Trophoblast cell (in vitro differentiated cells and primary cell): ENCODE results near the gene RPL11.
A peak's percentile ranks its signal among the peaks of the same experiment; 100 is the strongest.
"Not testable (repeated sequence)": the region's sequence is repeated elsewhere in the genome, so short reads cannot be mapped to it uniquely, and the experiment has no call there.

Experiments used
- DNase-seq, 2 donors: peaks; one replicate each; pipeline ENCODE4 v3.0.0-alpha.2; 2016
- H2AFZ ChIP-seq: 2 replicates; pipeline ENCODE4 v1.6.1; 2013; ENCODE audit warnings: low read length, moderate library complexity, mild to moderate bottlenecking; ENCODE audit not compliant: insufficient read depth, poor library complexity
- H2AK5ac ChIP-seq: 2 replicates; pipeline ENCODE4 v1.6.1; 2013; ENCODE audit warnings: mild to moderate bottlenecking, low read length
- H2BK120ac ChIP-seq: 2 replicates; pipeline ENCODE4 v1.6.1; 2013; ENCODE audit warnings: low read length, mild to moderate bottlenecking, moderate library complexity; ENCODE audit not compliant: insufficient read depth, poor library complexity
- H2BK12ac ChIP-seq: 2 replicates; pipeline ENCODE4 v1.6.1; 2013; ENCODE audit warnings: mild to moderate bottlenecking, low read length, moderate library complexity
- H2BK5ac ChIP-seq: 2 replicates; pipeline ENCODE4 v1.6.1; 2013; ENCODE audit warnings: low read length, low read depth, moderate library complexity, mild to moderate bottlenecking; ENCODE audit not compliant: poor library complexity
- H3K14ac ChIP-seq: 2 replicates; pipeline ENCODE4 v1.6.1; 2013; ENCODE audit warnings: mild to moderate bottlenecking, low read length
- H3K18ac ChIP-seq: 2 replicates; pipeline ENCODE4 v1.6.1; 2013; ENCODE audit warnings: mild to moderate bottlenecking, low read length
- H3K23ac ChIP-seq: 2 replicates; pipeline ENCODE4 v1.6.1; 2013; ENCODE audit warnings: low read length
- H3K27ac ChIP-seq: 2 replicates; pipeline ENCODE4 v1.5.1; 2013; ENCODE audit warnings: low read depth, mild to moderate bottlenecking, inconsistent platforms, low read length, moderate library complexity
- H3K27me3 ChIP-seq: 2 replicates; pipeline ENCODE4 v1.6.1; 2013; ENCODE audit warnings: inconsistent platforms, mild to moderate bottlenecking, low read length, moderate library complexity; ENCODE audit not compliant: insufficient read depth
- H3K36me3 ChIP-seq, 2 experiments: 1 replicate in 1 of 2; 2 replicates in 1 of 2; pipeline ENCODE4 v1.6.1; 2013; ENCODE audit warnings: low read length in 2 of 2, mild to moderate bottlenecking in 2 of 2, moderate library complexity in 1 of 2; ENCODE audit not compliant: insufficient read depth in 2 of 2, control insufficient read depth in 1 of 2
- H3K4ac ChIP-seq: 2 replicates; pipeline ENCODE4 v1.6.1; 2013; ENCODE audit warnings: low read depth, mild to moderate bottlenecking, low read length, moderate library complexity
- H3K4me1 ChIP-seq, 2 experiments: 1 replicate in 1 of 2; 2 replicates in 1 of 2; pipeline ENCODE4 v1.6.1; 2013; ENCODE audit warnings: low read length in 2 of 2, mild to moderate bottlenecking in 2 of 2, moderate library complexity in 1 of 2; ENCODE audit not compliant: insufficient read depth in 2 of 2, control insufficient read depth in 1 of 2
- H3K4me2 ChIP-seq: 2 replicates; pipeline ENCODE4 v1.6.1; 2013; ENCODE audit warnings: inconsistent platforms, mild to moderate bottlenecking, low read length, moderate library complexity
- H3K4me3 ChIP-seq: 2 replicates; pipeline ENCODE4 v1.5.1; 2013; ENCODE audit warnings: mild to moderate bottlenecking, low read depth, low read length, inconsistent platforms
- H3K79me1 ChIP-seq: one replicate; pipeline ENCODE4 v1.6.1; 2013; ENCODE audit warnings: low read length
- H3K79me2 ChIP-seq: 2 replicates; pipeline ENCODE4 v1.6.1; 2013; ENCODE audit warnings: low read length, mild to moderate bottlenecking; ENCODE audit not compliant: control insufficient read depth, insufficient read depth, poor library complexity
- H3K9ac ChIP-seq: 2 replicates; pipeline ENCODE4 v1.6.1; 2013; ENCODE audit warnings: mild to moderate bottlenecking, low read length
- H3K9me3 ChIP-seq: 2 replicates; pipeline ENCODE4 v1.6.1; 2013; ENCODE audit warnings: low read depth, mild to moderate bottlenecking, control low read depth, inconsistent platforms, low read length; ENCODE audit not compliant: insufficient read depth
- H4K12ac ChIP-seq: 2 replicates; pipeline ENCODE4 v1.6.1; 2013; ENCODE audit warnings: low read depth, mild to moderate bottlenecking, low read length, moderate library complexity
- H4K8ac ChIP-seq: 2 replicates; pipeline ENCODE4 v1.6.1; 2013; ENCODE audit warnings: low read depth, mild to moderate bottlenecking, low read length, moderate library complexity
- H4K91ac ChIP-seq: one replicate; pipeline ENCODE4 v1.6.1; 2013; ENCODE audit warnings: low read depth, mild to moderate bottlenecking, low read length, moderate library complexity
- WGBS: extraction: QIAGEN DNeasy Blood & Tissue Kit; methylation state at CpG from one replicate; pipeline ENCODE4 v1.1.7; 2013; ENCODE audit warnings: missing lambda C conversion rate; ENCODE audit not compliant: insufficient read length, insufficient coverage; ENCODE audit errors: extremely low coverage; 5-methylcytosine and 5-hydroxymethylcytosine counted together

Gene RPL11

GRCh38 chr1:23685197-23685596, 6.4 kb upstream of the RPL11 start:
- H3K23ac ChIP-seq, H4K12ac ChIP-seq, H2BK120ac ChIP-seq, DNase-seq, H3K79me2 ChIP-seq, H2BK5ac ChIP-seq, H3K4ac ChIP-seq, H2AFZ ChIP-seq, H3K79me1 ChIP-seq, H3K36me3 ChIP-seq, H3K4me1 ChIP-seq, H3K9ac ChIP-seq, H3K4me3 ChIP-seq, H3K9me3 ChIP-seq, H3K14ac ChIP-seq, H3K4me2 ChIP-seq, H2BK12ac ChIP-seq, H4K8ac ChIP-seq, H3K27me3 ChIP-seq, H3K27ac ChIP-seq, H2AK5ac ChIP-seq, H3K18ac ChIP-seq, H4K91ac ChIP-seq: not testable (repeated sequence)
- no CpG with 5 or more reads among the region's 7 CpGs for WGBS

GRCh38 chr1:23687680-23688079, 3.9 kb upstream of the RPL11 start:
- WGBS, result no CpG with 5 or more reads among the region's 3 CpGs
- not testable (repeated sequence) for H3K4me2 ChIP-seq
- H3K79me2 ChIP-seq, result peaks cover 11% of the 10 kb centered on the region

GRCh38 chr1:23688281-23688680, 3.3 kb upstream of the RPL11 start:
- H3K9me3 ChIP-seq, H3K79me1 ChIP-seq, H4K91ac ChIP-seq, H3K4me3 ChIP-seq, H2BK12ac ChIP-seq, H3K27ac ChIP-seq, H4K12ac ChIP-seq, H2BK120ac ChIP-seq, H3K9ac ChIP-seq, H2AK5ac ChIP-seq, H3K23ac ChIP-seq, H3K4me1 ChIP-seq, H4K8ac ChIP-seq, H3K18ac ChIP-seq, H3K4me2 ChIP-seq, H3K36me3 ChIP-seq, H2AFZ ChIP-seq, H3K4ac ChIP-seq, H3K27me3 ChIP-seq, H2BK5ac ChIP-seq, DNase-seq, H3K14ac ChIP-seq: not testable (repeated sequence)
- H3K79me2 ChIP-seq, result peaks cover 13% of the 10 kb centered on the region
- WGBS, result no CpG with 5 or more reads among the region's 33 CpGs

More at GRCh38 chr1:23687680-23688079, 3.9 kb upstream of the RPL11 start:
- not testable (repeated sequence) for H2AFZ ChIP-seq, DNase-seq, H3K4ac ChIP-seq, H3K9me3 ChIP-seq, H3K4me1 ChIP-seq, H2BK12ac ChIP-seq, H3K14ac ChIP-seq, H3K4me3 ChIP-seq, H2BK5ac ChIP-seq, H2AK5ac ChIP-seq, H4K8ac ChIP-seq, H3K27me3 ChIP-seq, H3K9ac ChIP-seq, H4K12ac ChIP-seq, H3K36me3 ChIP-seq, H3K79me1 ChIP-seq, H3K23ac ChIP-seq, H3K18ac ChIP-seq, H4K91ac ChIP-seq, H2BK120ac ChIP-seq, H3K27ac ChIP-seq

GRCh38 chr1:23692308-23692871, 784 bp downstream of the RPL11 start:
- Histone ChIP-seq H3K27me3 (no peaks in the 10 kb centered on the region), H3K9me3 (no peaks in the 10 kb centered on the region), H4K91ac (no peak overlapping the region), H2AK5ac (peak overlapping the region; percentile 96), H3K4ac (peak overlapping the region; percentile 94), H3K79me1 (peaks cover 4% of the 10 kb centered on the region), H3K36me3 (peaks cover 22 to 40% of the 10 kb centered on the region in 2 experiments), H3K27ac (no peak overlapping the region), H3K4me2 (peak overlapping the region; percentile 68), H4K8ac (peak overlapping the region; percentile 99), H3K18ac (peak overlapping the region; percentile 61), H3K4me3 (peak overlapping the region; percentile 93), H2AFZ (no peak overlapping the region), H2BK120ac (no peak overlapping the region), H3K79me2 (peaks cover 16% of the 10 kb centered on the region), H3K14ac (peak overlapping the region; percentile 97), H3K4me1 (peaks cover 3 to 5% of the 10 kb centered on the region in 2 experiments), H3K9ac (peak overlapping the region; percentile 90), H2BK12ac (peak overlapping the region; percentile 22), H4K12ac (peak overlapping the region; percentile 84), H2BK5ac (no peak overlapping the region), H3K23ac (no peak overlapping the region)
- WGBS, result no CpG with 5 or more reads among the region's 17 CpGs
- DNase-seq, result peak in 1 of 2 donors; percentile 16
